GM23338 (cell line): ENCODE data around the gene CTDSP2.

Experiments
- CTCF ChIP-seq, 2 experiments: fragments of 200-600 bp in 1 of 2; sonication (generic) in 1 of 2; conservative IDR thresholded peaks; 2 replicates each; pipeline versions ENCODE4 v1.5.1 to v1.6.1; 2016 to 2017; ENCODE audit warnings: antibody characterized with exemption in 2 of 2, low read depth in 2 of 2, mild to moderate bottlenecking in 2 of 2, moderate library complexity in 1 of 2
- EZH2 ChIP-seq: fragments of 200-600 bp; sonication (generic); IDR thresholded peaks from one replicate; pipeline ENCODE4 v1.8.0; 2017; ENCODE audit warnings: antibody characterized with exemption, mild to moderate bottlenecking, low read depth; ENCODE audit not compliant: unreplicated experiment
- EZH2phosphoT487 ChIP-seq: fragments of 200-600 bp; sonication (generic); IDR thresholded peaks from one replicate; pipeline ENCODE4 v1.8.1; 2018; ENCODE audit warnings: antibody characterized with exemption; ENCODE audit not compliant: unreplicated experiment
- JUNB ChIP-seq: IDR thresholded peaks from one replicate; pipeline ENCODE4 v1.6.1; 2016; ENCODE audit warnings: antibody characterized with exemption; ENCODE audit not compliant: unreplicated experiment
- POLR2AphosphoS5 ChIP-seq: IDR thresholded peaks from 2 replicates; pipeline ENCODE4 v1.6.1; 2016; ENCODE audit warnings: antibody characterized with exemption, low read depth
- REST ChIP-seq: IDR thresholded peaks from one replicate; pipeline ENCODE4 v1.6.1; 2018; ENCODE audit warnings: antibody characterized with exemption; ENCODE audit not compliant: unreplicated experiment
- ZNF114 ChIP-seq: fragments of 250-450 bp; sonication (Bioruptor Pico); IDR thresholded peaks from 2 replicates; pipeline ENCODE4 v1.5.0; 2020; ENCODE audit warnings: mild to moderate bottlenecking, moderate library complexity
- ZNF331 ChIP-seq: fragments of 250-450 bp; sonication (Bioruptor Pico); IDR thresholded peaks from 2 replicates; pipeline ENCODE4 v1.5.0; 2020; ENCODE audit warnings: low read depth, mild to moderate bottlenecking, moderate library complexity
- ZNF462 ChIP-seq: fragments of 250-450 bp; sonication (Bioruptor Pico); IDR thresholded peaks from 2 replicates; pipeline ENCODE4 v1.5.0; 2020; ENCODE audit warnings: mild to moderate bottlenecking, moderate library complexity
- TF ChIP-seq, protein P1 (sequence below): IDR thresholded peaks from 2 replicates; pipeline ENCODE4 v1.6.1; 2016; ENCODE audit warnings: antibody characterized with exemption

DNA sequence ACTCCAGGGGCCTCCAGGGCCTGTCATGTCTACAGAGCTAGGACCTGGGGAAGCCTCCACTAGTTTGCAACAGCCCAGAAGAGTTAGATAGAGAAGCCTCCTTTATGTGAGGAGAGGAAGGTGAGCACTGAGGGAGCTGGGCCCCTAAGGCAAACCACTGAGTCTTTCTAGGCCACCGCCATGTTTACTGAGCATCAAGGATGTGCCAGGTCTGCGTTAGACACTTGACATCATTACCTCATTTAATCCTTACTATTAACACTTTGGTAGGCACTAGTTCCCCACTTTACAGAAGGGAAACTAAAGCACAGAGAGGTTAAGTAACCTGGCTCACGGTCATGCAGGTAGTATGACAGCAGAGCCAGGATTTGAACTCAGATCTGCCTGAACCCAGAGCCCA lies 12.9 kb downstream of the CTDSP2 start:
- TF ChIP-seq CTCF (conservative IDR thresholded peaks at IDR 0.05; ENCODE audit: low read depth in 2 of 2), result no peak
- no peak for TF ChIP-seq POLR2AphosphoS5
- TF ChIP-seq EZH2phosphoT487, result no peak
- TF ChIP-seq REST, result no peak
- TF ChIP-seq, protein P1, sequence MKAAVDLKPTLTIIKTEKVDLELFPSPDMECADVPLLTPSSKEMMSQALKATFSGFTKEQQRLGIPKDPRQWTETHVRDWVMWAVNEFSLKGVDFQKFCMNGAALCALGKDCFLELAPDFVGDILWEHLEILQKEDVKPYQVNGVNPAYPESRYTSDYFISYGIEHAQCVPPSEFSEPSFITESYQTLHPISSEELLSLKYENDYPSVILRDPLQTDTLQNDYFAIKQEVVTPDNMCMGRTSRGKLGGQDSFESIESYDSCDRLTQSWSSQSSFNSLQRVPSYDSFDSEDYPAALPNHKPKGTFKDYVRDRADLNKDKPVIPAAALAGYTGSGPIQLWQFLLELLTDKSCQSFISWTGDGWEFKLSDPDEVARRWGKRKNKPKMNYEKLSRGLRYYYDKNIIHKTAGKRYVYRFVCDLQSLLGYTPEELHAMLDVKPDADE, result no peak
- no peak for TF ChIP-seq ZNF462 (CRISPR knock-in tag)
- no peak for TF ChIP-seq ZNF114
- no peak for TF ChIP-seq ZNF331 (CRISPR knock-in tag)
- no peak for TF ChIP-seq EZH2
- no peak for TF ChIP-seq JUNB
